Esophagus squamous epithelium (tissue), 4 donors: ENCODE data around the gene ASH1L.

ENCODE experiments used
- CTCF ChIP-seq, 6 experiments: fragments of 450-650 bp in 4 of 6; fragments of 200-600 bp in 2 of 6; sonication (generic) in 2 of 6; IDR thresholded peaks; one replicate each; pipeline ENCODE4 v1.5.1; 2016 to 2019; ENCODE audit warnings: antibody characterized with exemption in 6 of 6, mild to moderate bottlenecking in 4 of 6, moderate library complexity in 4 of 6
- POLR2A ChIP-seq, 4 donors: fragments of 450-650 bp; IDR thresholded peaks; one replicate each; pipeline ENCODE4 v1.6.1; 2017; ENCODE audit warnings: antibody characterized with exemption in 4 of 4, mild to moderate bottlenecking in 4 of 4, moderate library complexity in 3 of 4

GRCh38 chr1:155607708-155608107, 45.1 kb upstream of the ASH1L start:
- TF ChIP-seq CTCF (IDR thresholded peaks at IDR 0.05) (no peak), POLR2A (IDR thresholded peaks at IDR 0.05) (no peak)
